ENCODE data around the gene PROCR.

The PROCR gene

GRCh38 chr20:35206802-35207201 lies 34.9 kb downstream of the PROCR start:
- H3K4me3 ChIP-seq (ENCODE audit: low read depth, low read length), result no peak overlapping the region
- TF ChIP-seq CTCF (IDR thresholded peaks at IDR 0.05; ENCODE audit: low read depth, low read length, missing control alignments), result no peak

GRCh38 chr20:35207950-35208611 lies 36.2 kb downstream of the PROCR start:
- TF ChIP-seq CTCF (IDR thresholded peaks at IDR 0.05; ENCODE audit: low read depth, low read length, missing control alignments), result peak; percentile 75
- DNase-seq (ENCODE audit: low read depth), result peak; percentile 38
- no peak overlapping the region for H3K4me3 ChIP-seq (ENCODE audit: low read depth, low read length)

More at GRCh38 chr20:35206802-35207201, 34.9 kb downstream of the PROCR start:
- no peak for DNase-seq (ENCODE audit: low read depth)

GRCh38 chr20:35215066-35215956 lies 43.4 kb downstream of the PROCR start:
- no peak overlapping the region for H3K4me3 ChIP-seq (ENCODE audit: low read depth, low read length)
- DNase-seq (ENCODE audit: low read depth), result no peak
- TF ChIP-seq CTCF (IDR thresholded peaks at IDR 0.05; ENCODE audit: low read depth, low read length, missing control alignments), result no peak

- no peak for DNase-seq (ENCODE audit: low read depth)
- H3K4me3 ChIP-seq (ENCODE audit: low read depth, low read length), result no peak overlapping the region
- no peak for TF ChIP-seq CTCF (IDR thresholded peaks at IDR 0.05; ENCODE audit: low read depth, low read length, missing control alignments)
These were observed 44.7 kb downstream of the PROCR start for GRCh38 chr20:35216541-35216940.

GRCh38 chr20:35223941-35224340 lies 52.1 kb downstream of the PROCR start:
- TF ChIP-seq CTCF (IDR thresholded peaks at IDR 0.05; ENCODE audit: low read depth, low read length, missing control alignments), result no peak
- DNase-seq (ENCODE audit: low read depth), result no peak
- no peak overlapping the region for H3K4me3 ChIP-seq (ENCODE audit: low read depth, low read length)

GRCh38 chr20:35224536-35224935 lies 52.7 kb downstream of the PROCR start:
- H3K4me3 ChIP-seq (ENCODE audit: low read depth, low read length), result no peak overlapping the region
- no peak for DNase-seq (ENCODE audit: low read depth)
- TF ChIP-seq CTCF (IDR thresholded peaks at IDR 0.05; ENCODE audit: low read depth, low read length, missing control alignments), result no peak

Data from GM12864 (cell line).